SW 1271 (cell line): Measurements from ENCODE around the gene FAM228B.
"Not testable (repeated sequence)": the region's sequence is repeated elsewhere in the genome, so short reads cannot be mapped to it uniquely, and the experiment has no call there.

ENCODE experiments used
- DNase-seq, 2 experiments: peaks; one replicate each; lab custom pipeline; 2025; lab: John Stamatoyannopoulos, UW

The FAM228B gene

GRCh38 chr2:24102677-24103076 lies 20.6 kb upstream of the FAM228B start:
- DNase-seq, result no peak

- DNase-seq, result no peak
Measured at GRCh38 chr2:24104110-24104650, 19.1 kb upstream of the FAM228B start.

- no peak for DNase-seq
Measured at GRCh38 chr2:24104906-24105305, 18.4 kb upstream of the FAM228B start.

GRCh38 chr2:24105816-24106215 lies 17.5 kb upstream of the FAM228B start:
- no peak for DNase-seq

- no peak for DNase-seq
Measured at GRCh38 chr2:24106786-24107185, 16.5 kb upstream of the FAM228B start.

- no peak for DNase-seq
Measured at GRCh38 chr2:24107336-24107735, 15.9 kb upstream of the FAM228B start.

GRCh38 chr2:24109431-24109830 lies 13.8 kb upstream of the FAM228B start:
- not testable (repeated sequence) for DNase-seq

GRCh38 chr2:24110660-24111303 lies 12.5 kb upstream of the FAM228B start:
- no peak for DNase-seq

- DNase-seq, result no peak
Measured at GRCh38 chr2:24111407-24111901, 11.8 kb upstream of the FAM228B start.

- no peak for DNase-seq
Measured at GRCh38 chr2:24115057-24115456, 8.2 kb upstream of the FAM228B start.

- no peak for DNase-seq
Measured at GRCh38 chr2:24117902-24118301, 5.4 kb upstream of the FAM228B start.

GRCh38 chr2:24121066-24121465 lies 2.2 kb upstream of the FAM228B start:
- no peak for DNase-seq

- DNase-seq, result no peak
Measured at GRCh38 chr2:24121469-24121868, 1.8 kb upstream of the FAM228B start.

- no peak for DNase-seq
Measured at GRCh38 chr2:24122366-24123194, 689 bp upstream of the FAM228B start.

- peak; percentile 54 to 72 for DNase-seq
Measured at GRCh38 chr2:24123922-24124580, 782 bp downstream of the FAM228B start.

- DNase-seq, result no peak
Measured at GRCh38 chr2:24125956-24126355, 2.7 kb downstream of the FAM228B start.

GRCh38 chr2:24132543-24132942 lies 9.3 kb downstream of the FAM228B start:
- no peak for DNase-seq

GRCh38 chr2:24140305-24140704 lies 17.0 kb downstream of the FAM228B start:
- DNase-seq, result not testable (repeated sequence)

- no peak for DNase-seq
Measured at GRCh38 chr2:24147364-24147763, 24.1 kb downstream of the FAM228B start.

- DNase-seq, result no peak
Measured at GRCh38 chr2:24152413-24153197, 29.3 kb downstream of the FAM228B start.

- DNase-seq, result no peak
Measured at GRCh38 chr2:24153478-24153877, 30.2 kb downstream of the FAM228B start.

- DNase-seq, result no peak
Measured at GRCh38 chr2:24158131-24158530, 34.9 kb downstream of the FAM228B start.
